Ovary (tissue), 9 donors: ENCODE results near the gene FANCC. TPM values are rescaled to one million over a fixed set of nuclear protein-coding genes. Genes with fewer than 3 reads are reported as not detected.

ENCODE experiments used
- DNase-seq, 5 donors: peaks; one replicate each; pipeline ENCODE4 v3.0.0-alpha.2; 2019 to 2020
- H3K27ac ChIP-seq, 2 donors: fragments of 200-600 bp; one replicate each; pipeline versions ENCODE4 v1.5.1 to v1.8.0; 2019 to 2022
- H3K27me3 ChIP-seq: fragments of 200-600 bp; one replicate; pipeline ENCODE4 v1.8.0; 2022
- H3K36me3 ChIP-seq: fragments of 200-600 bp; sonication (generic); one replicate; pipeline ENCODE4 v1.5.1; 2019
- H3K4me1 ChIP-seq: one replicate; pipeline ENCODE4 v1.8.1; 2013; ENCODE audit warnings: mild to moderate bottlenecking, moderate library complexity; ENCODE audit not compliant: insufficient read depth
- H3K4me3 ChIP-seq: fragments of 200-600 bp; sonication (generic); one replicate; pipeline ENCODE4 v1.5.1; 2017
- H3K9me3 ChIP-seq, 2 donors: fragments of 200-600 bp in 1 of 2; sonication (generic) in 1 of 2; one replicate each; pipeline versions ENCODE4 v1.5.1 to v1.8.1; 2013 to 2019; ENCODE audit warnings: mild to moderate bottlenecking in 1 of 2, moderate library complexity in 1 of 2
- EP300 ChIP-seq: sonication (generic); formaldehyde crosslinking; IDR thresholded peaks from one replicate; pipeline ENCODE4 v1.6.1; 2017; ENCODE audit warnings: antibody characterized with exemption
- POLR2A ChIP-seq: fragments of 450-650 bp; IDR thresholded peaks from one replicate; pipeline ENCODE4 v1.6.1; 2017; ENCODE audit warnings: antibody characterized with exemption, mild to moderate bottlenecking, moderate library complexity
- WGBS, 3 donors: extraction: QIAGEN DNeasy Blood & Tissue Kit in 1 of 3; methylation state at CpG; one replicate each; pipeline versions ENCODE4 v1.1.5 to v1.1.7; 2013 to 2017; 5-methylcytosine and 5-hydroxymethylcytosine counted together
- intact Hi-C, 4 donors: fragments of 100-400 bp; cut with DNase I; formaldehyde crosslinking; loops; one replicate each; pipeline versions ENCODE4 v1.11.0 to v1.15.1; 2022 to 2023
- polyA plus RNA-seq, 2 donors: library from polyadenylated mRNA; stranded (reverse); fragments of 200-250 nt in 1 of 2; fragments of 350-450 nt in 1 of 2; fragmentation: Illumina TruSeq in 1 of 2; extraction: RNeasy Lipid Tissue Mini Kit (QIAGEN cat#74804) in 1 of 2; gene quantifications; one replicate each; pipeline ENCODE4 v1.2.3, GENCODE V29; 2013 to 2014
- total RNA-seq, 7 donors: library from RNA; depleted of rRNA in 2 of 7; stranded (reverse); fragments of >200 nt in 2 of 7; fragmentation: NEBNext Ultra II Directional in 3 of 7; extraction: Animal tissue kit (Norgen Biotek cat#: 25700) in 3 of 7; gene quantifications; one replicate each; pipeline versions ENCODE4 v1.1.0 to v1.2.4, GENCODE V29; 2016 to 2023
- TF ChIP-seq, protein P1 (sequence below), 3 donors: fragments of 450-650 bp in 2 of 3; fragments of 200-600 bp in 1 of 3; IDR thresholded peaks; one replicate each; pipeline versions ENCODE4 v1.5.1 to v1.8.0; 2016 to 2022; ENCODE audit warnings: antibody characterized with exemption in 3 of 3, mild to moderate bottlenecking in 1 of 3
- donor health status: DM: no; HTN: no; CAD: no; lungs with moderate emphysema.
- donor health status: DM: no; HTN: no; CAD: no.
- donor health status: Bipolar disorder and iron deficiency.
- donor health status: DM: yes; HTN: yes; CAD: no.
- donor health status: DM: no; HTN: no; CAD: no.
- donor health status: DM: yes; HTN: yes; CAD: no.

The FANCC gene
- total and polyA plus RNA-seq, 9 donors: 2.9 to 7.5 (median 4.9) TPM

DNA sequence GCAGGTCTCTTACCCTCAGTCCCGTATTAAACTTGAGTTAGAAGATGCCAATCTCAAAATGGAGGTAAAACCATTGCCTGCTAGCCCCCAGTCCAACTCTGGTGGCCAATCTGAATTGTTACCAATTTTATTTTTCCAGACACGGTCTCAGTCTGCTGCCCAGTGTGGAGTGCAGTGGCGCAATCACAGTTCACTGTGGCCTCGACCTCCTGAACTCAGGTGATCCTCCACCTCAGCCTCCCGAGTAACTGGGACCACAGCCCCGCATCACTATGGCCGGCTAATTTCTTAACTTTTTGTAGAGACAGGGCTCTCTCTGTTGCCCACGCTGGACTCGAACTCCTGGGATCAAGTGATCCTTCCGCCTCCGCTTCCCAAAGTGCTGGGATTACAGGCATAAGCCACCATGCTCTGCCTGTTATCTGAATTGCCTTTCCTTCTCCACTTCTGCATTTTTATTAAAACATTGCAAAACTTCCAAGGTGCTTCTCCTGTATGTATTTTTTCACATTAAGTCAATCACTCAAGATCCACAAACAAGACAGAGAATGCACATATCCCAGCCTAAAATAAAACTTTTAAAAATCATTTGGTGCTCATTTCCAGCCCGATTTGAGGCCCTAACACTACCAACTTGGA lies 2.3 kb downstream of the FANCC start:
- DNase-seq: no peak
- Histone ChIP-seq H3K27me3 (no peaks in the 10 kb centered on the region), H3K27ac (no peak overlapping the region), H3K36me3 (no peaks in the 10 kb centered on the region), H3K4me1 (peaks cover 2% of the 10 kb centered on the region), H3K9me3 (no peaks in the 10 kb centered on the region), H3K4me3 (no peak overlapping the region)
- intact Hi-C loops: loop anchor here in 1 of 4 donors (5.0 kb wide), 1 partner anchor 902 kb away; no protein-coding TSS in a partner anchor
- TF ChIP-seq POLR2A (no peak), EP300 (no peak)
- TF ChIP-seq, protein P1, sequence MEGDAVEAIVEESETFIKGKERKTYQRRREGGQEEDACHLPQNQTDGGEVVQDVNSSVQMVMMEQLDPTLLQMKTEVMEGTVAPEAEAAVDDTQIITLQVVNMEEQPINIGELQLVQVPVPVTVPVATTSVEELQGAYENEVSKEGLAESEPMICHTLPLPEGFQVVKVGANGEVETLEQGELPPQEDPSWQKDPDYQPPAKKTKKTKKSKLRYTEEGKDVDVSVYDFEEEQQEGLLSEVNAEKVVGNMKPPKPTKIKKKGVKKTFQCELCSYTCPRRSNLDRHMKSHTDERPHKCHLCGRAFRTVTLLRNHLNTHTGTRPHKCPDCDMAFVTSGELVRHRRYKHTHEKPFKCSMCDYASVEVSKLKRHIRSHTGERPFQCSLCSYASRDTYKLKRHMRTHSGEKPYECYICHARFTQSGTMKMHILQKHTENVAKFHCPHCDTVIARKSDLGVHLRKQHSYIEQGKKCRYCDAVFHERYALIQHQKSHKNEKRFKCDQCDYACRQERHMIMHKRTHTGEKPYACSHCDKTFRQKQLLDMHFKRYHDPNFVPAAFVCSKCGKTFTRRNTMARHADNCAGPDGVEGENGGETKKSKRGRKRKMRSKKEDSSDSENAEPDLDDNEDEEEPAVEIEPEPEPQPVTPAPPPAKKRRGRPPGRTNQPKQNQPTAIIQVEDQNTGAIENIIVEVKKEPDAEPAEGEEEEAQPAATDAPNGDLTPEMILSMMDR (IDR thresholded peaks at IDR 0.05): no peak
- 95 to 96% (median 96%) methylated on average over 12 of the region's 12 CpGs for WGBS, 3 donors

DNA sequence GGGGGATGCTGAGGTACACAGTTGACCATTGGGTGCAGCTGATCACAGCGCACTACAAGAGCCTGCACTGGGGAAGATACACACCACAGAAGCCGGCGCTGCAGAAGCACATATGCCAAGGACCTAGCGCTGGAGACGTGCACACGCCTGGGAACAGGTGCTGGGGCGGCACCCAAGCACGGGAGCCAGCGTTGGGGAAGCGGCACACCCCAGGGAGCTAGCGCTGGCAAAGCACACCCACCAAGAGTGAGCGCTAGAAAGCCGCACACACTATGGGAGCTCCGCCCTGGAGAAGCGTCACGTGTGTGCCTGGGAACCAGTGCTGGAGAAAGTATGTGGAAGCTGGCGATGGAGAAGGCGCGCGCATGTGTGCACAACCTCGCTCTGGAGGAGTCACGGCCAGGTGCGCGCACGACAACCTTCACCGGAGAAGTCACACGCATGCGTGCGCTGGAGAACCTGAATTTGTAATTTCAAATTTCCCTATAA lies 4.5 kb downstream of the FANCC start:
- H3K36me3 ChIP-seq: no peaks in the 10 kb centered on the region
- H3K9me3 ChIP-seq: no peaks in the 10 kb centered on the region
- H3K27ac ChIP-seq: no peak overlapping the region
- H3K27me3 ChIP-seq: no peaks in the 10 kb centered on the region
- intact Hi-C loops: no loop called here
- H3K4me3 ChIP-seq: peak overlapping the region; percentile 11
- 41 to 57% (median 46%) methylated on average over 29 of the region's 29 CpGs for WGBS, 3 donors
- H3K4me1 ChIP-seq: peaks cover 2% of the 10 kb centered on the region
- peak in 4 of 5 donors; percentile 29 to 55 (median 40) for DNase-seq
- no peak for TF ChIP-seq POLR2A
- no peak for TF ChIP-seq EP300
- TF ChIP-seq, protein P1 (IDR thresholded peaks at IDR 0.05): no peak

DNA sequence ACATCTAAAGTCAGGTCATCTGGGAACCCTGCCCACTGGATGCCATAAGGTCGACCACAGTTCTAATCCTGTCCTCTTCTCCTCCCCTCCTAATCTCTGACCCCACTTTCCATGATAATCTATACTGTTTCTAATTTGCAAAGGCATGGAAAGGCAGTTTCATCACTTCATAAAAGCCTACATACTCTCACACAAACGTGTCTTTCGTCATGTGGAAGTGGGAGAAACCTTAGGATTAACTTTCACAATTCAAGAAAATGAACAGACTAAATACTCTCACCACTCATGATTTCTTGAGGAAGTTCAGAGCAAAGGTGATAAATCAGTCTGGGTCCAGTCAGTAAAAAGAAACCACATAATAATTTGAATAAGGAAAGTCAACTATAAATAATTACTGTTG lies 5.5 kb downstream of the FANCC start:
- Histone ChIP-seq H3K4me3 (no peak overlapping the region), H3K36me3 (no peaks in the 10 kb centered on the region), H3K27me3 (no peaks in the 10 kb centered on the region), H3K9me3 (no peaks in the 10 kb centered on the region), H3K27ac (no peak overlapping the region), H3K4me1 (peaks cover 2% of the 10 kb centered on the region)
- DNase-seq: no peak
- no peak for TF ChIP-seq EP300
- TF ChIP-seq POLR2A: no peak
- TF ChIP-seq, protein P1 (IDR thresholded peaks at IDR 0.05): no peak
- intact Hi-C loops: no loop called here
- WGBS, 3 donors: 37 to 48% (median 38%) methylated on average over 3 of the region's 3 CpGs

DNA sequence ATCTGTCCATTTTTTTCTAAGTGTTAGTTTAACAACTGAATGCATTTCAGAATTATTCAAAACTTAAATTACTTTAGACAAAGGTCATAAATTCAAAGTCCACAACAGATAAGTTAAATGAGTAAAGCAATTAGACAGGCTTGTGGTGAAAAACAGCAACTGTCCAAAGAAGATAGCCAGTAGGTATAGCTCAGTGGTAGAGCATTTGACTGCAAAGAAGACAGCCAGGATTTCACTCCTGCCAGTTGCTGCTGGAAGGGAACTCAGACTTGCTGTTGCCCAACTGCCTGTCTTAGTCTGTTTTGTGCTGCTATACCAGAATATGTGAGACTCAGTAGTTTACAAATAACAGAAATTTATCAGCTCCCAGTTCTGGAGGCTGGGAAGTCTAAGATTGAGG lies 10.0 kb downstream of the FANCC start:
- H3K27ac ChIP-seq: no peak overlapping the region
- H3K27me3 ChIP-seq: no peaks in the 10 kb centered on the region
- intact Hi-C loops: no loop called here
- peaks cover 5% of the 10 kb centered on the region for H3K4me1 ChIP-seq
- TF ChIP-seq EP300 (no peak), POLR2A (no peak)
- TF ChIP-seq, protein P1 (IDR thresholded peaks at IDR 0.05): no peak
- H3K36me3 ChIP-seq: no peaks in the 10 kb centered on the region
- H3K4me3 ChIP-seq: no peak overlapping the region
- DNase-seq: no peak
- no peaks in the 10 kb centered on the region for H3K9me3 ChIP-seq
